Measurements from ENCODE around the gene BARX2. TPM values are rescaled to one million over a fixed set of nuclear protein-coding genes. Genes with fewer than 3 reads are reported as not detected.

Gene BARX2
- total and polyA plus RNA-seq, 2 experiments from 2014 or later = 0.32 to 0.36 TPM

DNA sequence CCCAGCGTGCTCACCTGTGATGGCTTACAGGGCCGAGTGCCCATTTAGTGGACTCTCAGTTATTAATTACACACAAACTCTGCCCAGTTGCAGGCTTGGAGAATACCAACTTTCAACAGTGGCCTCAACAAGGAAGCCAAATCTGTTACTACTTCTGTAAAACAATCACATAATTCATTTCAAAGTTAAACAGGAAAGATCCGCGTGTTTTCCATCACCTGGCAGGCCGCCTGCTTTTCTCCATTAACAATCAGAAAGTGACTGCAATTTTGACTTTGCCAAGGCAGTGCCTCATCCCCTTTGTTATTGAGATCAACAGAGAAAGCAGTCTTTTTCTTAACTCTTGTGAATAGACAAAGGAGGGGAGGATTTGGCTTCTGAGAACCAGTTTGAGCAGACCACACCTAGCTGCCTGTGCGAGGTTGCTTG, 77.7 kb downstream of the BARX2 start:
- Histone ChIP-seq H3K9me3 (ENCODE audit: low read depth) (no peaks in the 10 kb centered on the region), H3K36me3 (no peaks in the 10 kb centered on the region), H3K27me3 (no peaks in the 10 kb centered on the region), H3K27ac (no peak overlapping the region), H3K4me1 (ENCODE audit: low read depth) (no peaks in the 10 kb centered on the region), H3K4me3 (no peak overlapping the region)
- DNase-seq (ENCODE audit: low read depth in 1 of 2, low spot score in 1 of 2) = no peak
- TF ChIP-seq, protein P1, sequence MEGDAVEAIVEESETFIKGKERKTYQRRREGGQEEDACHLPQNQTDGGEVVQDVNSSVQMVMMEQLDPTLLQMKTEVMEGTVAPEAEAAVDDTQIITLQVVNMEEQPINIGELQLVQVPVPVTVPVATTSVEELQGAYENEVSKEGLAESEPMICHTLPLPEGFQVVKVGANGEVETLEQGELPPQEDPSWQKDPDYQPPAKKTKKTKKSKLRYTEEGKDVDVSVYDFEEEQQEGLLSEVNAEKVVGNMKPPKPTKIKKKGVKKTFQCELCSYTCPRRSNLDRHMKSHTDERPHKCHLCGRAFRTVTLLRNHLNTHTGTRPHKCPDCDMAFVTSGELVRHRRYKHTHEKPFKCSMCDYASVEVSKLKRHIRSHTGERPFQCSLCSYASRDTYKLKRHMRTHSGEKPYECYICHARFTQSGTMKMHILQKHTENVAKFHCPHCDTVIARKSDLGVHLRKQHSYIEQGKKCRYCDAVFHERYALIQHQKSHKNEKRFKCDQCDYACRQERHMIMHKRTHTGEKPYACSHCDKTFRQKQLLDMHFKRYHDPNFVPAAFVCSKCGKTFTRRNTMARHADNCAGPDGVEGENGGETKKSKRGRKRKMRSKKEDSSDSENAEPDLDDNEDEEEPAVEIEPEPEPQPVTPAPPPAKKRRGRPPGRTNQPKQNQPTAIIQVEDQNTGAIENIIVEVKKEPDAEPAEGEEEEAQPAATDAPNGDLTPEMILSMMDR (IDR thresholded peaks at IDR 0.05; ENCODE audit: low read depth, low read length) = no peak

DNA sequence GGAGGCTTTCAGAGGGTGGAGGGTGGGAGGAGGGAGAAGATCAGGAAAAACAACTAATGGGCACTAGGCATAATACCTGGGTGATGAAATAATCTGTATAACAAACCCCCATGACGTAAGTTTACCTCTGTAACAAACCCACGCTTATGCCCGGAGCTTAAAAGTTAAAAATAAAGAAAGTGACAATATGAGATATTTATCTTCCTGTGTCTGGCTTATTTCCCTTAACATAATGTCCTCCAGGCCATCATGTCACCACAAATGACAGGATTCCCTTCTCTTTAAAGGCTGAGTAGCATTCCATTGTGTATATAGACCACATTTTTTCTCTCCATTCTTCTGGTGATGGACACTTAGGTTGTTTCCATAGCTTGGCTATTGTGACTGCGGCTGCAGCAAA, 79.5 kb downstream of the BARX2 start:
- Histone ChIP-seq H3K27ac (no peak overlapping the region), H3K27me3 (no peaks in the 10 kb centered on the region), H3K9me3 (ENCODE audit: low read depth) (no peaks in the 10 kb centered on the region), H3K4me3 (no peak overlapping the region), H3K36me3 (no peaks in the 10 kb centered on the region), H3K4me1 (ENCODE audit: low read depth) (no peaks in the 10 kb centered on the region)
- DNase-seq (ENCODE audit: low read depth in 1 of 2, low spot score in 1 of 2) = no peak
- TF ChIP-seq, protein P1 (IDR thresholded peaks at IDR 0.05; ENCODE audit: low read depth, low read length) = no peak

DNA sequence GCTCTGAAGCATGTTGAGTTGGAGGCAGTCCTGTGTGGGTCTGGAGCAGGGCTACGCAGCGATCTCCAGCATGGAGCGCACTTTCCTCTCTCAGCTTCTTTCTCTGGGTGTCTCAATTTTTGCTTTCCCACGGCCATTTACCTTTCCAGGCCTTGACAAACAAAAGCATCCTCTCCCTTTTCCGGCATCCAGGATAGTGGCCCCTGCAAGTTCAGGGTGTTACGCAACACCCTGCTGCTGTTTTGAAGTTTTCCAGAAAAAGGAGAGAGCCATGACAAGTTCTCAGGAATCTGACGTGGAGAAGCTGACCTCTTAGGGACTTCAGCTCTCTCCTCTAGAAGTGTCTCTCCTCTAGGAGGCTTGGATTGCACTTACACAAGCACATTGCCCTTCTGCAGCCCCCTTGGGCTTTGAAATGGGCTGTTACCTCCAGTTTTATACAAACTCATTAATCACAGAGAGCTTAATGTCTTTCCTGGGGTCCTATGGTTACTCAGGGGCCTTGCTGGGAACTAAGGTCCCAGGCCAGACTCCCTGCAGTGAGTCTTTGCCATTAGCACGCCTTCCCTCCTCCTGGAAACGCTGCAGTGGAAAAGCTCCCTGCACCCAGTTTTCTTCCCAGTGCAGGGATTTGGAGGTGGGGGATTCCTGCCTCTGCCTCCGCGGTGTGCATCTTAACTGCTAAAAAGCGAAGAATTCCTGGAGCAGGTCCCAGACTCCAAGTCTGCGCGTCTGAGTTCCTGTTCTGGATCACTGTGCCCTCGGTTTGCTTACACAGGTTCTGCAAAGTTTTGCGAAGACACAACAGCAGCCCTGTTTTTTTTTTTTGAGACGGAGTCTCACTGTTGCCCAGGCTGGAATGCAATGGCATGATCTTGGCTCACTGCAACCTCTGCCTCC, 80.4 kb downstream of the BARX2 start:
- no peak for DNase-seq (ENCODE audit: low read depth in 1 of 2, low spot score in 1 of 2)
- Histone ChIP-seq H3K36me3 (no peaks in the 10 kb centered on the region), H3K4me3 (no peak overlapping the region), H3K27ac (no peak overlapping the region), H3K9me3 (ENCODE audit: low read depth) (no peaks in the 10 kb centered on the region), H3K4me1 (ENCODE audit: low read depth) (no peaks in the 10 kb centered on the region), H3K27me3 (no peaks in the 10 kb centered on the region)
- TF ChIP-seq, protein P1 (IDR thresholded peaks at IDR 0.05; ENCODE audit: low read depth, low read length) = no peak

DNA sequence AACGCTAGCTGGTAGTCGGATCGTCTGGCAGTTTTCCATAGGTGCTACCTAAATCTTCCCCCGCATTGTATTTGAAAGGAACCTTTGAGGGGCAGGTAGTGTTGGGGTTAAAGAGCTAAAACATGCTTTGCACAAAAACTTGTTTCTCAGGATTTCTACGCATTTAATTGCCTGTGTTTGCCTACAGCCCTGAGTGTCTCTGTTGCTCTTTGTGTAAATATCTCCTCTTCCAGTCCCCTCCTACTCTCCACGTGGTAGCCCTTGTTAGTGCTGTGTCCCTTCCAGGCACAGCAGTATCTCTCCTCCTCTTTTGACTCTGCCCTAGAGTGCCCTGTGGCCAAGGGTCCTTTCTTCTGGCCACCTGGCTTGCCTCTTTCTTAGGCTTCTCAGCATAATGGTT, 81.7 kb downstream of the BARX2 start:
- H3K27ac ChIP-seq = no peak overlapping the region
- DNase-seq (ENCODE audit: low read depth in 1 of 2, low spot score in 1 of 2) = no peak

DNA sequence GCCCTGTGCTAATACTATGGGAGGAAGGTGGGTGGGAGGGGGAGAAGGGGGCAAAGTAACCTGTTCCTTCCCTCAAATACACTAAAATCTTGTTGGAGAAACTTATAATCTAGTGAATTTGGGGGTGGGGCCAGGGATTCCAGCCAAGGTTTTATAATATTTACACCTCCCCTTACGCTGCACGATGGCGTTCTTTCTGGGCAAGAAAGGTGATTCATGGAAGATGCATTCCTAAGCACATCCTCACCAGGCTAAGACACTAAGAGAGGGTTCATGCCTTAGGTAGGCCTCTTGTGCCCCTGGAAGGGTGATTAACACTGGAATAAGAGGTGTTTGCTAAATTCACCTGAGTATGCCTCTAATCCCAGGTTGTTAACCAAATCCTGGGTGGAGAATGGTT, 82.6 kb downstream of the BARX2 start:
- H3K9me3 ChIP-seq (ENCODE audit: low read depth) = no peaks in the 10 kb centered on the region
- TF ChIP-seq, protein P1 (IDR thresholded peaks at IDR 0.05; ENCODE audit: low read depth, low read length) = no peak
- H3K4me3 ChIP-seq = no peak overlapping the region
- no peak for DNase-seq (ENCODE audit: low read depth in 1 of 2, low spot score in 1 of 2)
- no peaks in the 10 kb centered on the region for H3K27me3 ChIP-seq
- H3K4me1 ChIP-seq (ENCODE audit: low read depth) = no peaks in the 10 kb centered on the region
- H3K27ac ChIP-seq = no peak overlapping the region
- H3K36me3 ChIP-seq = no peaks in the 10 kb centered on the region

More for the DNA sequence above, 81.7 kb downstream of the BARX2 start:
- no peaks in the 10 kb centered on the region for H3K9me3 ChIP-seq (ENCODE audit: low read depth)
- no peak overlapping the region for H3K4me3 ChIP-seq
- H3K27me3 ChIP-seq = no peaks in the 10 kb centered on the region
- no peaks in the 10 kb centered on the region for H3K36me3 ChIP-seq
- TF ChIP-seq, protein P1 (IDR thresholded peaks at IDR 0.05; ENCODE audit: low read depth, low read length) = no peak
- H3K4me1 ChIP-seq (ENCODE audit: low read depth) = no peaks in the 10 kb centered on the region

Measured in cardiac muscle cell (in vitro differentiated cells and primary cell).